Suprapubic skin (tissue), 4 donors: Measurements from ENCODE around the gene CHIC2. TPM values are rescaled to one million over a fixed set of nuclear protein-coding genes. Genes with fewer than 3 reads are reported as not detected.

Source experiments
- DNase-seq, 2 donors: peaks; one replicate each; pipeline ENCODE4 v3.0.0-alpha.2; 2019; ENCODE audit warnings: low spot score in 2 of 2
- H3K27ac ChIP-seq: fragments of 200-600 bp; sonication (generic); one replicate; pipeline ENCODE4 v1.5.1; 2019
- H3K27me3 ChIP-seq: fragments of 200-600 bp; sonication (generic); one replicate; pipeline ENCODE4 v1.5.1; 2019
- H3K36me3 ChIP-seq: fragments of 200-600 bp; sonication (generic); one replicate; pipeline ENCODE4 v1.5.1; 2019
- H3K4me1 ChIP-seq: fragments of 200-600 bp; sonication (generic); one replicate; pipeline ENCODE4 v1.5.1; 2019
- H3K4me3 ChIP-seq: fragments of 200-600 bp; sonication (generic); one replicate; pipeline ENCODE4 v1.5.1; 2019; ENCODE audit warnings: mild to moderate bottlenecking
- H3K9me3 ChIP-seq: fragments of 200-600 bp; sonication (generic); one replicate; pipeline ENCODE4 v1.5.1; 2019
- EP300 ChIP-seq: sonication (generic); formaldehyde crosslinking; IDR thresholded peaks from one replicate; pipeline ENCODE4 v1.6.1; 2017; ENCODE audit warnings: antibody characterized with exemption
- POLR2A ChIP-seq, 2 donors: fragments of 450-650 bp; IDR thresholded peaks; one replicate each; pipeline ENCODE4 v1.6.1; 2017; ENCODE audit warnings: antibody characterized with exemption in 2 of 2, mild to moderate bottlenecking in 2 of 2, moderate library complexity in 2 of 2
- POLR2AphosphoS5 ChIP-seq, 3 donors: sonication (generic); formaldehyde crosslinking; IDR thresholded peaks; one replicate each; pipeline ENCODE4 v1.6.1; 2017; ENCODE audit warnings: antibody characterized with exemption in 3 of 3
- WGBS: methylation state at CpG from one replicate; pipeline ENCODE4 v1.1.5; 2018; 5-methylcytosine and 5-hydroxymethylcytosine counted together
- total RNA-seq, 4 donors: library from RNA; depleted of rRNA; stranded (reverse); fragments of >200 nt; gene quantifications; one replicate each; pipeline ENCODE4 v1.1.0, GENCODE V29; 2016
- TF ChIP-seq, protein P1 (sequence below), 2 donors: fragments of 200-600 bp in 1 of 2; fragments of 450-650 bp in 1 of 2; sonication (generic) in 1 of 2; IDR thresholded peaks; one replicate each; pipeline ENCODE4 v1.5.1; 2016 to 2019; ENCODE audit warnings: antibody characterized with exemption in 2 of 2, mild to moderate bottlenecking in 1 of 2, moderate library complexity in 1 of 2

The CHIC2 gene
- total RNA-seq, 4 donors from 2014 or later: 33.3 to 60.3 (median 41.1) TPM

DNA sequence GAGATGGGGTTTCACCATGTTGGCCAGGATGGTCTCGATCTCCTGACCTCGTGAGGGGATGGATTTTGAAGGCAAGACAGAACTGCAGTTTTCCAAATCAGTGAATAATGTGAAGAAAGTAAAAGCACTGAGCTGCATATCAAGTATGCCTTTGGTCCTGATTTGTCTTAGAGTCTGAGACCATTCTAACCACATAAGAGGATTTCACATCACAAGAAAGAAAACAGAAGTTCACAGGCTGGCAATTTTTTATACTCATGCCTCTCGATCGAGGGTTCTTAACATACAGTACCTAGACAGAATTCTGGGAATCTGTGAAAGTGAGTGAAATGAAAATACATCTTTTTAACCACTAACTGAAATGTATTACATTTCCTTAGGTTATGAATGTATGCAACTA is 23.3 kb downstream of the CHIC2 start:
- 91% methylated on average over 4 of the region's 4 CpGs for WGBS
- H3K36me3 ChIP-seq: peaks cover 23% of the 10 kb centered on the region

GRCh38 chr4:54038056-54038455 is 26.3 kb downstream of the CHIC2 start:
- Histone ChIP-seq H3K4me1 (no peaks in the 10 kb centered on the region), H3K4me3 (no peak overlapping the region), H3K9me3 (no peaks in the 10 kb centered on the region), H3K27me3 (no peaks in the 10 kb centered on the region), H3K27ac (no peak overlapping the region), H3K36me3 (peaks cover 28% of the 10 kb centered on the region)
- TF ChIP-seq, protein P1, sequence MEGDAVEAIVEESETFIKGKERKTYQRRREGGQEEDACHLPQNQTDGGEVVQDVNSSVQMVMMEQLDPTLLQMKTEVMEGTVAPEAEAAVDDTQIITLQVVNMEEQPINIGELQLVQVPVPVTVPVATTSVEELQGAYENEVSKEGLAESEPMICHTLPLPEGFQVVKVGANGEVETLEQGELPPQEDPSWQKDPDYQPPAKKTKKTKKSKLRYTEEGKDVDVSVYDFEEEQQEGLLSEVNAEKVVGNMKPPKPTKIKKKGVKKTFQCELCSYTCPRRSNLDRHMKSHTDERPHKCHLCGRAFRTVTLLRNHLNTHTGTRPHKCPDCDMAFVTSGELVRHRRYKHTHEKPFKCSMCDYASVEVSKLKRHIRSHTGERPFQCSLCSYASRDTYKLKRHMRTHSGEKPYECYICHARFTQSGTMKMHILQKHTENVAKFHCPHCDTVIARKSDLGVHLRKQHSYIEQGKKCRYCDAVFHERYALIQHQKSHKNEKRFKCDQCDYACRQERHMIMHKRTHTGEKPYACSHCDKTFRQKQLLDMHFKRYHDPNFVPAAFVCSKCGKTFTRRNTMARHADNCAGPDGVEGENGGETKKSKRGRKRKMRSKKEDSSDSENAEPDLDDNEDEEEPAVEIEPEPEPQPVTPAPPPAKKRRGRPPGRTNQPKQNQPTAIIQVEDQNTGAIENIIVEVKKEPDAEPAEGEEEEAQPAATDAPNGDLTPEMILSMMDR (IDR thresholded peaks at IDR 0.05): no peak
- TF ChIP-seq EP300 (no peak), POLR2AphosphoS5 (IDR thresholded peaks at IDR 0.05) (no peak), POLR2A (IDR thresholded peaks at IDR 0.05) (no peak)
- WGBS: 80% methylated on average over 3 of the region's 3 CpGs
- no peak for DNase-seq

More for the DNA sequence above, 23.3 kb downstream of the CHIC2 start:
- Histone ChIP-seq H3K27me3 (no peaks in the 10 kb centered on the region), H3K4me1 (no peaks in the 10 kb centered on the region), H3K9me3 (no peaks in the 10 kb centered on the region), H3K4me3 (no peak overlapping the region), H3K27ac (no peak overlapping the region)
- TF ChIP-seq EP300 (no peak), POLR2AphosphoS5 (IDR thresholded peaks at IDR 0.05) (no peak), POLR2A (IDR thresholded peaks at IDR 0.05) (no peak)
- TF ChIP-seq, protein P1 (IDR thresholded peaks at IDR 0.05): no peak
- DNase-seq: no peak

- no peak for DNase-seq
- Histone ChIP-seq H3K4me1 (peaks cover 6% of the 10 kb centered on the region), H3K4me3 (no peak overlapping the region), H3K36me3 (peaks cover 24% of the 10 kb centered on the region), H3K27me3 (no peaks in the 10 kb centered on the region), H3K9me3 (no peaks in the 10 kb centered on the region), H3K27ac (no peak overlapping the region)
- 88% methylated on average over 4 of the region's 4 CpGs for WGBS
- TF ChIP-seq POLR2AphosphoS5 (IDR thresholded peaks at IDR 0.05): no peak
- TF ChIP-seq EP300: no peak
- TF ChIP-seq, protein P1 (IDR thresholded peaks at IDR 0.05): no peak
Measured at GRCh38 chr4:54036184-54036583, 28.2 kb downstream of the CHIC2 start.

DNA sequence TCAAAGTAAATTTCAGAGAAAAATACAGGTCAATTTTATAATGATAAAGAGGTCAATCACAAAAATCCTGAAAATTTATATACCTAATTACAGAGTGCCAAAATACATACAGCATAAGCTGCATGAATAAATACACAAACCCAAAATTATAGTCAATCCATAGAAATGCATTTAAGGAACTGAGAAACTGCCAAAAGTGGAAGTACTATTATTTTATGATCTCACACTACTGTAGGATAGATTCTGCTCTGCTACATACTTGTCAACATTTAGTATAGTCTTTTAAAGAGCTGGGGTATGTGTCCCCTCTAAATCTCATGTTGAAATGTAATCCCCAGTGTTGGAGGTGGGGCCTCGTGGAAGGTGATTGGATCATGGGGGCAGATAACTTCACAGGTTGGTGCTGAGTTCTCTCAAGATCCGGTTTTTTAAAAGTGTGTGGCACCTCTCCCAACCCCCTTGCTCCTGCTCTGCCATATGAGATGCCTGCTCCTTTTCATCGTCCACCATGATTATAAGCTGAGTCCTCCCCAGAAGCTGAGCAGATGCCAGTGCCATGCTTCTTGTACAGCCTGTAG is 31.8 kb downstream of the CHIC2 start:
- Histone ChIP-seq H3K9me3 (no peaks in the 10 kb centered on the region), H3K36me3 (peaks cover 5% of the 10 kb centered on the region), H3K4me3 (no peak overlapping the region), H3K4me1 (peaks cover 8% of the 10 kb centered on the region), H3K27me3 (no peaks in the 10 kb centered on the region), H3K27ac (no peak overlapping the region)
- TF ChIP-seq, protein P1 (IDR thresholded peaks at IDR 0.05): no peak
- TF ChIP-seq EP300: no peak
- TF ChIP-seq POLR2A (IDR thresholded peaks at IDR 0.05): no peak
- no peak for TF ChIP-seq POLR2AphosphoS5 (IDR thresholded peaks at IDR 0.05)
- DNase-seq: no peak
- 61% methylated on average over 3 of the region's 3 CpGs for WGBS

DNA sequence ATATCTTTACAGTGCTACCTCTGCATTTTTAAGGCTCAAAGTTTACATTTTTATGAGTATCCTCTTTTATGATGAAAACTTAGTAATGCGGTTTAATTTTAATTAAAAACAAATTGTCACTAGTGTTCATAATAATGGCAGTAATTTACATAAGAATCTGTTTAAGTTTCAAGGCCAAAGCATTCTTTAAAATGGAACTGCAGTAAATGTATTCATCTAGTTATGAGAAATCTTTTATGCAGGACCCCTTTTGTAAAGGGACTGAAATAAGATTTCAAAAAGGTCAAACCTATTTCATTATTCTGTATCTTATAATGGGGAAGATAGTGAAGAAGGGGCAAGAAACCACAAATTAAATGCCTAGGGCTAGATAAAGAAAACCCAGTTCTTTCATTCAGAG is 37.1 kb downstream of the CHIC2 start:
- peaks cover 8% of the 10 kb centered on the region for H3K4me1 ChIP-seq
- H3K9me3 ChIP-seq: no peaks in the 10 kb centered on the region
- H3K4me3 ChIP-seq: no peak overlapping the region
- DNase-seq: no peak
- no peak overlapping the region for H3K27ac ChIP-seq
- TF ChIP-seq, protein P1 (IDR thresholded peaks at IDR 0.05): no peak
- TF ChIP-seq POLR2A (IDR thresholded peaks at IDR 0.05): no peak
- no peak for TF ChIP-seq POLR2AphosphoS5 (IDR thresholded peaks at IDR 0.05)
- TF ChIP-seq EP300: no peak
- H3K36me3 ChIP-seq: no peaks in the 10 kb centered on the region
- H3K27me3 ChIP-seq: no peaks in the 10 kb centered on the region
- 69% methylated on average over 1 of the region's 1 CpG for WGBS
